GM12865 (cell line): ENCODE data around the gene ARL3.

Experiments used
- DNase-seq: peaks from one replicate; pipeline ENCODE4 v3.0.0; 2010; ENCODE audit warnings: low read depth
- H3K4me3 ChIP-seq: 2 replicates; pipeline ENCODE4 v1.5.1; 2011; ENCODE audit warnings: mild to moderate bottlenecking, low read depth, low read length, control low read depth
- CTCF ChIP-seq: IDR thresholded peaks from 2 replicates; pipeline ENCODE4 v1.5.1; 2011; ENCODE audit warnings: low read length, control low read depth, low read depth, inconsistent platforms; ENCODE audit not compliant: insufficient read depth; ENCODE audit errors: missing control alignments

Gene ARL3

GRCh38 chr10:102735065-102735562 lies 20.9 kb upstream of the ARL3 start:
- DNase-seq, result no peak
- TF ChIP-seq CTCF, result no peak
- H3K4me3 ChIP-seq, result no peak overlapping the region

- TF ChIP-seq CTCF, result no peak
Measured at GRCh38 chr10:102732661-102733060, 18.5 kb upstream of the ARL3 start.

DNA sequence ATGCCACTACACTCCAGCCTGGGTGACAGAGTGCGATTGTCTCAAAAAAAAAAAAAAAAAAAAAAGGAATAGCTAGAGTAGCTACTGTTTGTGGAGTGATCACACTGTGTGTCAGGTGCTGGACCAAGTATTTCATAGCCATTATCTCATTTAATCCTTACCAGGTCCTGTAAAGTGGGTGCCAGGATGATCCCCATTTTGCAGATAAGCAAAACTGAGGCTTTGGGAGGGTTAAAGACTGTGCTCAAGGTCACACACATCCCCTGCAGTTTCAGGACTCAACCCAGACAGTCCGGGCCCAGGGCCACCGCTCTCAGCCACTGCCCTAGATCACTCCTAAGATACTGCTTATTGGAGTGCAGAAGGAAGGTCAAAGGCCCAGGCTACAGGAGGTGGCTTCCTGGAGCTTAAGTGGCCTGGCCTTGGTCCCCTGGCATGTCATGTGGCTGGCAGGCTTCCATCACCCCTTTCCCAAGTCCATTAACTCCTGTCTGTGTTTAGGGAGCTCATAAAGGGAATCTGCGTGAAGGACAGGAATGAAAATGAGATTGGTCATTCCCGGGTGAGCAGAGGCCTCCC lies 17.1 kb upstream of the ARL3 start:
- H3K4me3 ChIP-seq, result no peak overlapping the region
- no peak for DNase-seq
- TF ChIP-seq CTCF, result no peak

More at GRCh38 chr10:102732661-102733060, 18.5 kb upstream of the ARL3 start:
- no peak for DNase-seq
- H3K4me3 ChIP-seq, result no peak overlapping the region

- no peak overlapping the region for H3K4me3 ChIP-seq
- DNase-seq, result peak; percentile 64
- peak; percentile 84 for TF ChIP-seq CTCF
Measured at GRCh38 chr10:102729029-102730026, 15.1 kb upstream of the ARL3 start.

DNA sequence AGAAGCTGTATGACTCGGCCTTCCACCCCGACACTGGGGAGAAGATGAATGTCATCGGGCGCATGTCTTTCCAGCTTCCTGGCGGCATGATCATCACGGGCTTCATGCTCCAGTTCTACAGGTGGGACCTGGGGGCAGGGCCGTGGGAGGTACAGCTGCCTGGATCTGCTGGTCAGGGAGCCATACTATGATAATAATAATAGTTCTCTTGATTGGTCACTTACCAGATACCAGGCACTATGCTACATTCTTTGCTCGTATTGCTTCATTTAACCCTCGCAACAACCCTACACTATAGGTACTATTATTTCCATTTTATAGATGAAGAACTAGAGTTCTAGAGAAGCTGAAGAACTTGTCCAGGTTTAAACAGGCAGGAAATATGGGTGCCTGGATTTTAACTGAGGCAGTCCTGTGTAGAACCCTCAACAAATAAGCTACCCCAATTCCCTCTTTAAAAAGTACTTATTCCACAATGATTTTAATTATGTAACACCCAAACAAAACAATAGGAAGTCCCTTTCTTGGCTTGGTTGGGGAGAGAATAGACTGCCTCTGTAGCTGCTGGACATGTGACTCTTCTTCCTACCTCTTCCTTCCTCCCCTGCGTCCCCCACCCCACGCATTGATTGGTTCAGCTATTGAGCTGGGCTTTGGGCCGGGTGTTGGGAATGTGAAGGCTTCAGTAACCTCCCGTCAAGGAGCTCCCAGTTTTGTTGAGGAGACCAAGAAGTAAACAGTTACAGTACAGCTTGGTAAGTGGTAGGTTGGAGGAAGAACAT lies 13.0 kb upstream of the ARL3 start:
- DNase-seq, result no peak
- no peak overlapping the region for H3K4me3 ChIP-seq
- no peak for TF ChIP-seq CTCF

DNA sequence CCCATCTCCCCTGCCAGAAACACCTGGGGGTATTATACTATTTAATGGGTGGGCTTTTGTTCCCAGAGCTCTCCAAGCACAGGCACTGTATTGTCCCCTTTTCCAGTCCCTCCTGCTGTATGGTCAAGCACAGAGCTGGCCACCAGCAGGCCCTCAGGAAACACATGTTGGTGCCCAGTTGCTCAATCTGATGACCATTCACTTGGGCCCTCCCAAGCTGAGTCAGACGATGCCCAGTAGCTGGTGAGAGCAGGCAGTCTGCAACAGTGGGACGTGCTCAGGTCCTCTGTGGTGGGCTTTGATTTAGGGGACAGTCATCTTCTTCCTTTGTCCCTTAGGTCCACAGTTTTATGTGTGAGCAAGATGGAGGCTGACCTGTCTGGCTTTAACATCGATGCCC lies 12.1 kb upstream of the ARL3 start:
- TF ChIP-seq CTCF, result no peak
- DNase-seq, result no peak

More for the DNA sequence above, 12.1 kb upstream of the ARL3 start:
- no peak overlapping the region for H3K4me3 ChIP-seq
